Endothelial cell of umbilical vein (primary cell): ENCODE results near the gene SPATS2L.

Source experiments
- CTCF ChIP-seq, 2 donors: IDR thresholded peaks; 1 replicate in 1 of 2; 2 replicates in 1 of 2; pipeline ENCODE4 v1.5.1; 2011; ENCODE audit warnings: low read length in 2 of 2, mild to moderate bottlenecking in 2 of 2, moderate library complexity in 2 of 2, control low read depth in 1 of 2, inconsistent platforms in 1 of 2, low read depth in 1 of 2; ENCODE audit not compliant: insufficient read depth in 1 of 2; ENCODE audit errors: extremely low read depth in 1 of 2
- EZH2 ChIP-seq: IDR thresholded peaks from 2 replicates; pipeline ENCODE4 v1.6.1; 2012; ENCODE audit warnings: borderline replicate concordance, low read depth, mild to moderate bottlenecking, moderate library complexity, low read length, inconsistent platforms; ENCODE audit not compliant: severe bottlenecking
- GATA2 ChIP-seq: IDR thresholded peaks from 2 replicates; pipeline ENCODE4 v1.7.0; 2011; ENCODE audit warnings: low read depth, mild to moderate bottlenecking, moderate library complexity, mixed read lengths, low read length; ENCODE audit not compliant: insufficient read length, insufficient read depth
- MAX ChIP-seq: IDR thresholded peaks from 2 replicates; pipeline ENCODE4 v1.6.1; 2011; ENCODE audit not compliant: insufficient read depth, insufficient read length

GRCh38 chr2:200399636-200400035, 93.1 kb downstream of the SPATS2L start:
- TF ChIP-seq EZH2, result no peak
- TF ChIP-seq CTCF (IDR thresholded peaks at IDR 0.05; ENCODE audit: extremely low read depth in 1 of 2, insufficient read depth in 1 of 2, low read depth in 1 of 2, low read length in 2 of 2), result no peak
- TF ChIP-seq MAX, result no peak
- TF ChIP-seq GATA2, result no peak
